Heart left ventricle (tissue), 16 donors: ENCODE measurements around the gene LTB. TPM values are rescaled to one million over a fixed set of nuclear protein-coding genes. Genes with fewer than 3 reads are reported as not detected.
A peak's percentile ranks its signal among the peaks of the same experiment; 100 is the strongest.

Experiments used
- ATAC-seq, 4 donors: fragments of 200-7000 bp; cut with Tn5 transposase; one replicate each; pipeline ENCODE4 v1.9.1; 2020 to 2022; ENCODE audit warnings: moderate library complexity in 4 of 4, mild to moderate bottlenecking in 3 of 4, moderate number of reproducible peaks in 1 of 4
- DNase-seq, 5 donors: peaks; one replicate each; pipeline ENCODE4 v3.0.0-alpha.2; 2020
- H3K27ac ChIP-seq, 12 donors: fragments of 200-600 bp; sonication (generic) in 4 of 12; one replicate each; pipeline versions ENCODE4 v1.5.0 to v1.8.0; 2016 to 2022; ENCODE audit warnings: mild to moderate bottlenecking in 2 of 12
- H3K27me3 ChIP-seq, 9 donors: fragments of 200-600 bp; sonication (generic) in 2 of 9; one replicate each; pipeline versions ENCODE4 v1.5.1 to v1.8.0; 2016 to 2022; ENCODE audit warnings: mild to moderate bottlenecking in 3 of 9
- H3K36me3 ChIP-seq, 9 donors: fragments of 200-600 bp; sonication (generic) in 2 of 9; one replicate each; pipeline versions ENCODE4 v1.5.0 to v1.8.0; 2018 to 2022; ENCODE audit warnings: mild to moderate bottlenecking in 2 of 9
- H3K4me1 ChIP-seq, 12 donors: fragments of 200-600 bp; sonication (generic) in 4 of 12; one replicate each; pipeline versions ENCODE4 v1.5.0 to v1.8.0; 2016 to 2022; ENCODE audit warnings: mild to moderate bottlenecking in 3 of 12
- H3K4me3 ChIP-seq, 12 donors: fragments of 200-600 bp; sonication (generic) in 4 of 12; one replicate each; pipeline versions ENCODE4 v1.5.0 to v1.8.0; 2017 to 2022; ENCODE audit warnings: mild to moderate bottlenecking in 9 of 12, moderate library complexity in 4 of 12
- H3K9me3 ChIP-seq, 12 donors: fragments of 200-600 bp; sonication (generic) in 4 of 12; one replicate each; pipeline versions ENCODE4 v1.5.0 to v1.8.0; 2016 to 2022; ENCODE audit warnings: mild to moderate bottlenecking in 1 of 12
- POLR2A ChIP-seq, 2 donors: fragments of 450-650 bp; IDR thresholded peaks; one replicate each; pipeline ENCODE4 v1.6.1; 2017; ENCODE audit warnings: antibody characterized with exemption in 2 of 2, mild to moderate bottlenecking in 2 of 2, moderate library complexity in 2 of 2
- WGBS, 4 donors: extraction: QIAGEN DNeasy Blood & Tissue Kit in 2 of 4; methylation state at CpG; one replicate each; pipeline versions ENCODE4 v1.1.5 to v1.1.7; 2013 to 2018; 5-methylcytosine and 5-hydroxymethylcytosine counted together
- intact Hi-C, 10 donors: fragments of 100-400 bp; cut with DNase I; formaldehyde crosslinking; loops; one replicate each; pipeline versions ENCODE4 v1.11.1 to v1.14.2; 2022
- polyA plus RNA-seq, 2 donors: library from polyadenylated mRNA; stranded (reverse); fragments of 200-250 nt; gene quantifications; one replicate each; pipeline ENCODE4 v1.2.3, GENCODE V29; 2013
- total RNA-seq, 9 donors: library from RNA; depleted of rRNA in 2 of 9; stranded (reverse); fragments of >200 nt in 2 of 9; fragmentation: NEBNext Ultra II Directional in 3 of 9; extraction: Animal tissue kit (Norgen Biotek cat#: 25700) in 3 of 9; gene quantifications; one replicate each; pipeline versions ENCODE4 v1.1.0 to v1.2.4, GENCODE V29; 2016 to 2023
- TF ChIP-seq, protein P1 (sequence below), 12 donors: fragments of 200-600 bp; sonication (generic) in 4 of 12; IDR thresholded peaks; one replicate each; pipeline versions ENCODE4 v1.5.0 to v1.8.0; 2018 to 2022; ENCODE audit warnings: antibody characterized with exemption in 12 of 12, mild to moderate bottlenecking in 5 of 12
- donor health status: ischemic (EF 13 %, LVEDD 7.1; RV severe dilation, severe dysfunction).
- donor health status: healthy with polysubstance abuse.
- donor health status: DM: no; HTN: yes; CAD: no.
- donor health status: DM: no; HTN: no; CAD: no.
- donor health status: ischemic (EF 25% LVEDD 6.9; RV normal size, moderate dysfunction).
- donor health status: ischemic (EF 25% LVEDD 5.7; RV mildly dilated, moderate dysfunction).
- donor health status: healthy.
- donor health status: DM: yes; HTN: yes; CAD: no.
- donor health status: ischemic (EF 35%, LVEDD 5.7; RV mildly dilated, moderate dysfunction).
- donor health status: nonischemic (EF 11% LVEDD 7.7; RV severe dilation, severe dysfunction).
- donor health status: DM: yes; HTN: yes; CAD: no.
- donor health status: PGD.
- donor health status: ischemic (EF 29% LVEDD 5.4; RV normal size, mild dysfunction).
- donor health status: nonischemic (EF 23%, LVEDD 6.1; RV moderate dilation, normal function).

The LTB gene
- total and polyA plus RNA-seq, 11 donors: 0.30 to 15.6 (median 0.85) TPM; not detected in 4

GRCh38 chr6:31579119-31579505 lies 3.1 kb downstream of the LTB start:
- Histone ChIP-seq H3K9me3 (no peaks in the 10 kb centered on the region), H3K27me3 (no peaks in the 10 kb centered on the region), H3K27ac (peak overlapping the region in 1 of 12 donors; percentile 92), H3K4me1 (peaks cover 0 to 78% (median 16%) of the 10 kb centered on the region in 12 donors), H3K4me3 (no peak overlapping the region), H3K36me3 (peaks cover 0 to 10% (median 0%) of the 10 kb centered on the region in 9 donors)
- WGBS, 4 donors: 89 to 96% (median 93%) methylated on average over 3 of the region's 3 CpGs
- TF ChIP-seq, protein P1, sequence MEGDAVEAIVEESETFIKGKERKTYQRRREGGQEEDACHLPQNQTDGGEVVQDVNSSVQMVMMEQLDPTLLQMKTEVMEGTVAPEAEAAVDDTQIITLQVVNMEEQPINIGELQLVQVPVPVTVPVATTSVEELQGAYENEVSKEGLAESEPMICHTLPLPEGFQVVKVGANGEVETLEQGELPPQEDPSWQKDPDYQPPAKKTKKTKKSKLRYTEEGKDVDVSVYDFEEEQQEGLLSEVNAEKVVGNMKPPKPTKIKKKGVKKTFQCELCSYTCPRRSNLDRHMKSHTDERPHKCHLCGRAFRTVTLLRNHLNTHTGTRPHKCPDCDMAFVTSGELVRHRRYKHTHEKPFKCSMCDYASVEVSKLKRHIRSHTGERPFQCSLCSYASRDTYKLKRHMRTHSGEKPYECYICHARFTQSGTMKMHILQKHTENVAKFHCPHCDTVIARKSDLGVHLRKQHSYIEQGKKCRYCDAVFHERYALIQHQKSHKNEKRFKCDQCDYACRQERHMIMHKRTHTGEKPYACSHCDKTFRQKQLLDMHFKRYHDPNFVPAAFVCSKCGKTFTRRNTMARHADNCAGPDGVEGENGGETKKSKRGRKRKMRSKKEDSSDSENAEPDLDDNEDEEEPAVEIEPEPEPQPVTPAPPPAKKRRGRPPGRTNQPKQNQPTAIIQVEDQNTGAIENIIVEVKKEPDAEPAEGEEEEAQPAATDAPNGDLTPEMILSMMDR (IDR thresholded peaks at IDR 0.05): no peak
- no peak for TF ChIP-seq POLR2A (IDR thresholded peaks at IDR 0.05)
- DNase-seq (no peak), ATAC-seq (no peak)
- intact Hi-C loops: no loop called here

GRCh38 chr6:31578184-31579118 lies 3.8 kb downstream of the LTB start:
- no peak for TF ChIP-seq POLR2A (IDR thresholded peaks at IDR 0.05)
- TF ChIP-seq, protein P1 (IDR thresholded peaks at IDR 0.05): no peak
- Histone ChIP-seq H3K4me1 (peaks cover 0 to 72% (median 16%) of the 10 kb centered on the region in 12 donors), H3K27ac (peak overlapping the region in 1 of 12 donors; percentile 42), H3K4me3 (peak overlapping the region in 1 of 12 donors; percentile 74), H3K9me3 (no peaks in the 10 kb centered on the region), H3K27me3 (no peaks in the 10 kb centered on the region), H3K36me3 (peaks cover 0 to 10% (median 0%) of the 10 kb centered on the region in 9 donors)
- 70 to 81% (median 75%) methylated on average over 12 of the region's 12 CpGs for whole genome bisulfite sequencing, 4 donors
- intact Hi-C loops: no loop called here
- ATAC-seq (no peak), DNase-seq (no peak)

GRCh38 chr6:31577579-31577966 lies 4.7 kb downstream of the LTB start:
- no peaks in the 10 kb centered on the region for H3K27me3 ChIP-seq
- ATAC-seq (no peak), DNase-seq (no peak)
- TF ChIP-seq, protein P1 (IDR thresholded peaks at IDR 0.05): no peak
- TF ChIP-seq POLR2A (IDR thresholded peaks at IDR 0.05): no peak
- intact Hi-C loops: no loop called here
- peaks cover 0 to 65% (median 15%) of the 10 kb centered on the region in 12 donors for H3K4me1 ChIP-seq
- no peaks in the 10 kb centered on the region for H3K9me3 ChIP-seq
- H3K4me3 ChIP-seq: peak overlapping the region in 2 of 12 donors; percentile 64 to 74
- H3K27ac ChIP-seq: peak overlapping the region in 1 of 12 donors; percentile 88
- WGBS, 4 donors: 79 to 86% (median 84%) methylated on average over 3 of the region's 3 CpGs
- H3K36me3 ChIP-seq: peaks cover 0 to 10% (median 0%) of the 10 kb centered on the region in 9 donors

DNA sequence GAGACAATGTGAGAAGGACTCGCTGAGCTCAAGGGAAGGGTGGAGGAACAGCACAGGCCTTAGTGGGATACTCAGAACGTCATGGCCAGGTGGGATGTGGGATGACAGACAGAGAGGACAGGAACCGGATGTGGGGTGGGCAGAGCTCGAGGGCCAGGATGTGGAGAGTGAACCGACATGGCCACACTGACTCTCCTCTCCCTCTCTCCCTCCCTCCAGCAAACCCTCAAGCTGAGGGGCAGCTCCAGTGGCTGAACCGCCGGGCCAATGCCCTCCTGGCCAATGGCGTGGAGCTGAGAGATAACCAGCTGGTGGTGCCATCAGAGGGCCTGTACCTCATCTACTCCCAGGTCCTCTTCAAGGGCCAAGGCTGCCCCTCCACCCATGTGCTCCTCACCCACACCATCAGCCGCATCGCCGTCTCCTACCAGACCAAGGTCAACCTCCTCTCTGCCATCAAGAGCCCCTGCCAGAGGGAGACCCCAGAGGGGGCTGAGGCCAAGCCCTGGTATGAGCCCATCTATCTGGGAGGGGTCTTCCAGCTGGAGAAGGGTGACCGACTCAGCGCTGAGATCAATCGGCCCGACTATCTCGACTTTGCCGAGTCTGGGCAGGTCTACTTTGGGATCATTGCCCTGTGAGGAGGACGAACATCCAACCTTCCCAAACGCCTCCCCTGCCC lies 5.2 kb downstream of the LTB start:
- TF ChIP-seq, protein P1 (IDR thresholded peaks at IDR 0.05): no peak
- no peak for TF ChIP-seq POLR2A (IDR thresholded peaks at IDR 0.05)
- 80 to 88% (median 86%) methylated on average over 19 of the region's 19 CpGs for WGBS, 4 donors
- Histone ChIP-seq H3K4me1 (peaks cover 0 to 59% (median 13%) of the 10 kb centered on the region in 12 donors), H3K36me3 (peaks cover 0 to 10% (median 0%) of the 10 kb centered on the region in 9 donors), H3K9me3 (no peaks in the 10 kb centered on the region), H3K27me3 (no peaks in the 10 kb centered on the region), H3K4me3 (peak overlapping the region in 6 of 12 donors; percentile 47 to 74 (median 57)), H3K27ac (peak overlapping the region in 1 of 12 donors; percentile 88)
- ATAC-seq: no peak
- no peak for DNase-seq
- intact Hi-C loops: no loop called here
